GM12801 (cell line): Measurements from ENCODE around the gene MAL.

Source experiments
- TF ChIP-seq, protein P1 (sequence below): IDR thresholded peaks from one replicate; pipeline ENCODE4 v1.5.1; 2011; ENCODE audit warnings: control low read depth; ENCODE audit not compliant: insufficient read length; ENCODE audit errors: extremely low read depth

MAL gene

DNA sequence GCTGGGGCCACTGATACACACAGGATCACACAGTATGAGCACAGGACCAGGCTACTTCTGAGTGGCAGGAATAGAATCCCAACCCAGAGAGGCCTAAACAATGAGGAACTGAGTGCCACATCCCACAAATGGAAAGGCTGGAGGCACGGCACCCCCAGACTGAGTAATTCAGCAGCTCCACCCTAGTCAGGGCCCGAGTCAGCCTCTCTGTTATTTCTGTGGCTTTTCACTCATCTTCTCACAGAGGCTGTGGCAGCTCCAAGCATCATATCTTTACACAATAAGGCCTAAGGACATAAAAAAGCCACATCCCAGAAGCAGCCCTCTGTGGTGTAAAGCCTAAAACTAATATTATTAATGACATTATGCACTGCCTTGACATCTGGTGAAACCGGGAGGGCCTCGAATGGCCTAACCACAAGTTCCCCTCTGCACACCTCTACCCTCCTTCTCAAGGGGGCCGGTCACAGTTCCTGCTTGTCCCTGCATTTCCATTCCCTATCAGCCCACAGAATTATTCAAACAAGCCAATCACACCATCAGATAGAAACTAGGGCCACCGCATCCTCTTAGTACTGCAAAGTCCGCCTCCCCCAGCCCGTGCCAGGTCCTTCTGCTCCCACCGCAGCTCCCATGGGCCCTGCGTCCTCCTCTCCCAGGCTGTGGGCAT lies 12.5 kb upstream of the MAL start:
- TF ChIP-seq, protein P1, sequence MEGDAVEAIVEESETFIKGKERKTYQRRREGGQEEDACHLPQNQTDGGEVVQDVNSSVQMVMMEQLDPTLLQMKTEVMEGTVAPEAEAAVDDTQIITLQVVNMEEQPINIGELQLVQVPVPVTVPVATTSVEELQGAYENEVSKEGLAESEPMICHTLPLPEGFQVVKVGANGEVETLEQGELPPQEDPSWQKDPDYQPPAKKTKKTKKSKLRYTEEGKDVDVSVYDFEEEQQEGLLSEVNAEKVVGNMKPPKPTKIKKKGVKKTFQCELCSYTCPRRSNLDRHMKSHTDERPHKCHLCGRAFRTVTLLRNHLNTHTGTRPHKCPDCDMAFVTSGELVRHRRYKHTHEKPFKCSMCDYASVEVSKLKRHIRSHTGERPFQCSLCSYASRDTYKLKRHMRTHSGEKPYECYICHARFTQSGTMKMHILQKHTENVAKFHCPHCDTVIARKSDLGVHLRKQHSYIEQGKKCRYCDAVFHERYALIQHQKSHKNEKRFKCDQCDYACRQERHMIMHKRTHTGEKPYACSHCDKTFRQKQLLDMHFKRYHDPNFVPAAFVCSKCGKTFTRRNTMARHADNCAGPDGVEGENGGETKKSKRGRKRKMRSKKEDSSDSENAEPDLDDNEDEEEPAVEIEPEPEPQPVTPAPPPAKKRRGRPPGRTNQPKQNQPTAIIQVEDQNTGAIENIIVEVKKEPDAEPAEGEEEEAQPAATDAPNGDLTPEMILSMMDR = no peak

DNA sequence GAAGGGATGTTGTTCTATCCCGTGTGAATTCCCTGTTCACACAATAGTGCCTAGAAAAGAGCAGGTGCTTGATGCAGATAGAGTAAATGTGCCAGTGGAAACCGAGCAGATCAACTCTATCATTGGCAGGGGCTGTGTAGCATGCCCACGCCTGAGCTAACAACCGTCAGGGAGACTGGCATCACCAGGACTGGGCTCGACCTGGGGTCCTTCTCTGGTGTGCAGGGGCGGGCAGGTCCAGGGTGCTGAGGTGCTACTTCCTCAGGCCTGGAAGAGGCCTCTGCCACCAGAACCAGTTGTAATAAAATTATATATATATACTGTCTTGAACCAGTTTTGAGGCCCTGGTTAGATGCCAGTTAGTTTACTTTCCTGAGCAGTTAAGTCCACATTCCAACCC lies 11.8 kb upstream of the MAL start:
- TF ChIP-seq, protein P1 = no peak

DNA sequence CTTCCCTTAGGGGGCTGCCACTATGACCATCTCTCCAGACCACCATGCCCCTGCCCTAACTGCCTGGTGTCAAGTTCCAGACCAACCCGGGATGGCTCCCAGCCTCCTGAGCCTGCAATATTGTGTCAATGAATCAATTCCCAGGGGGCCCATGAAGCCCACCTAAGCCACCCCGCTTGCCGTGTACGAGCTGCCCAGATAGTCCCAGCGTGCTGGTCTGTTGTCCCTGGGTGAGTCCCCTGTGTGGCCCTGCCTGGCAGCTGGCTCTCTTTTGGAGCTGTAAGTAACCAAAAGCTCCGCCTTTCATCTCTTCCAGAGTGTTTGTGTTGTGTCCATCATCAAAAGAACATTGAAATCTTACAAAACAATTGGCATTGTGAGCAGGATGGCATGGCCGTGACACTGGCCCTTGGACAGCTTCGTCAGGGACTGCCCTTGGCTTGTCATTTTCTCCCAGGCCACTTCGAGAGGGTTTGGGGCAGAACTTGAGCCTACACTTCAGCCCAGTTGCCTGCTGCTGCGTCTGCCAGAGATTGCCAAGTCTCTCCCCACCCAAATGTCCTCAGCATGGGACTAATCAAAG lies 11.3 kb upstream of the MAL start:
- TF ChIP-seq, protein P1 = no peak

DNA sequence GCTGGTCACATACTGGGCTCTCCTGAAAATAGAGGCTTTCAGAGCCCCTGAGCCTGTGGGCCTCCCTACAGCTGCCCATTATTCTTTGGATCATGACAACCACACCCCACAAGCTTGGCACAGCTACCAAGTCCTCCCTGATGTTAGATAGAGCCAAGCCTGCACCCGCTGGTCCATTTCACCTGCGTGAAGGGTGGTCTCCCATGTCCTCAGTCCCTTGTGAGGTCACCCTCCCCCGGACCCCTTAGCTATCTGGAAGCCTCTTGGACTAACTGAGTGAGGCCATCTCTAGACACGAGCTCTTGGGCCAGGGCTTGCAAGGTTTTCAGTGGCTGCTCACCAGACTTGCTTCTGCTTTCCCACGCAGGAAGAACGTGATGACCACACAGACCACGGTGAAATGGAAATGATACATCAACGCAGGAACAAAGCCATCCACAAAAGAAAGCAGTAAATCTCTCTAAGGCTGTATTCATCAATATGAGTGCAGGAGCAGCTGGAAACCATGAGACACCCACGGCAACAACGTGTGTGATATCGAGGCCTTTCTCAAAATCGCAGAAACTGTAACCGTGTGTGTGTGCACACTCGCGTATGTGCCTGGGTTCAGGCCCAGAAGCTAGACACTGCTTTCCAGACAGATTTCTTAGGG lies 10.1 kb upstream of the MAL start:
- TF ChIP-seq, protein P1 = no peak

DNA sequence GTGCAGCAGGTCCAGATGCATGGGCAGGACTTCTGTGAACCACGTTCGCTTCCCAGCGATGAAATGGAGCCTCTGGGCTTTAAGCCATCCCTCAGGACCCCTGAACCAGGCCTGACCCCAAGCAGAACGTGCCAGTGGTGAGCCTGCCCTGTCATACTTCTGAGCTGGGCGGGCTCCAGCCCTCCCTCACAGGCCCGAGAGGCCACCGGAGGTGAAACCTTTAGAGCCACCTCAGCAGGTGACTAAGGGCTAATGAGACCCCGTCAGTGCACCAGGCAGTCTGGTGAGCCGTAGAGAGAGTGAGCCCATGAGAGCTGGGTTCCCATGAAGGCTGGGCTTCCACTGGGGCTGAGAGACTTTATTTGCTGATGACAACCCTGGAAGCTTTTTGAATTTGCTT lies 8.9 kb upstream of the MAL start:
- TF ChIP-seq, protein P1 = no peak

DNA sequence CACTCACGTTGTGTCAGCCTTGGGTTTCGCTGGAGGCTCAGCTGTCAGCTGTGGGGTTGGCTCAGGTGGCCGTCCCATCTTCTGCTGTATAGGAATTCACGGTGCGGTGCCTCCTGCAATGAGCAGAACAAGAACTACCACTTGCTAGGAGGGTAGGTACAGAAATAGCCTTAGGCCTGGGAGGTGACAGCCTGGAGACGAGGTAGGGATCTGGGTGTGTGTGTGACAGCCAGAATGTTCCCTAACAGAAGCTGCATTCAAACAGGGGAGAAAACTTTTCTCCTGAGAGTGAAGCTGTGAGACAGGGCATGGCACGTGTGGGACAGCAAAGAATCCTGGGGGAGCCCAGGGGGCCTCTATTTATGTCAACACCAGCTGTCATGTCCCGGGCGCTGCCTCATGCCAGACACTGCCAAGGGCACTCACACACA lies 8.4 kb upstream of the MAL start:
- TF ChIP-seq, protein P1 = no peak

DNA sequence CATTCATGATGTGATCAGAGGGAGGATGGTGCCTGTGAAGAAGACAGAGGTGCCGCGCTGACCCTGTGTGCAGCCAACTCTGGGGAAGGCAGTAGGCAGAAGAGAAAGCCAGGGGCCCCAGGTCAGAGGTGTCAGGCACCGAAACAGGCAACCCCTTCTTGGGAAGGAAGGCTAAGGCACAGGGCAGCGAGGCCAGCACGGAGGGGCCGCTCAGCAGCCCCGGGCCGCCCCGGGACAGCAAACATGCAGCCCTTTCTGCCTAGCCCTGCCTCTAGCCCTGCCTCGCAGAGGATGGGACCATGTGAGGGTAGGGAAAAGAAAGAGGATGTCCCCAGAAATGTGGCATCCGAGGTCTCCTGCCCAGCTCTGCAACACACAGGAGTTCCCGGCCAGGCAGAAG lies 7.7 kb upstream of the MAL start:
- TF ChIP-seq, protein P1 = no peak
